Measurements from ENCODE around the gene CASP12. TPM values are rescaled to one million over a fixed set of nuclear protein-coding genes. Genes with fewer than 3 reads are reported as not detected.

CASP12 gene
- total RNA-seq, 1 donor from 2014 or later, result not detected

GRCh38 chr11:104892723-104893511, 5.3 kb downstream of the CASP12 start:
- DNase-seq (ENCODE audit: low read depth), result no peak
- H3K4me3 ChIP-seq (ENCODE audit: low read depth, low read length), result no peak overlapping the region
- no peak for TF ChIP-seq CTCF (conservative IDR thresholded peaks at IDR 0.05; ENCODE audit: low read depth, low read length)

- no peak overlapping the region for H3K4me3 ChIP-seq (ENCODE audit: low read depth, low read length)
- DNase-seq (ENCODE audit: low read depth), result no peak
- TF ChIP-seq CTCF (conservative IDR thresholded peaks at IDR 0.05; ENCODE audit: low read depth, low read length), result no peak
Observed at GRCh38 chr11:104891135-104891534, 7.1 kb downstream of the CASP12 start.

- DNase-seq (ENCODE audit: low read depth), result no peak
- no peak overlapping the region for H3K4me3 ChIP-seq (ENCODE audit: low read depth, low read length)
- no peak for TF ChIP-seq CTCF (conservative IDR thresholded peaks at IDR 0.05; ENCODE audit: low read depth, low read length)
Observed at GRCh38 chr11:104883342-104883741, 14.9 kb downstream of the CASP12 start.

DNA sequence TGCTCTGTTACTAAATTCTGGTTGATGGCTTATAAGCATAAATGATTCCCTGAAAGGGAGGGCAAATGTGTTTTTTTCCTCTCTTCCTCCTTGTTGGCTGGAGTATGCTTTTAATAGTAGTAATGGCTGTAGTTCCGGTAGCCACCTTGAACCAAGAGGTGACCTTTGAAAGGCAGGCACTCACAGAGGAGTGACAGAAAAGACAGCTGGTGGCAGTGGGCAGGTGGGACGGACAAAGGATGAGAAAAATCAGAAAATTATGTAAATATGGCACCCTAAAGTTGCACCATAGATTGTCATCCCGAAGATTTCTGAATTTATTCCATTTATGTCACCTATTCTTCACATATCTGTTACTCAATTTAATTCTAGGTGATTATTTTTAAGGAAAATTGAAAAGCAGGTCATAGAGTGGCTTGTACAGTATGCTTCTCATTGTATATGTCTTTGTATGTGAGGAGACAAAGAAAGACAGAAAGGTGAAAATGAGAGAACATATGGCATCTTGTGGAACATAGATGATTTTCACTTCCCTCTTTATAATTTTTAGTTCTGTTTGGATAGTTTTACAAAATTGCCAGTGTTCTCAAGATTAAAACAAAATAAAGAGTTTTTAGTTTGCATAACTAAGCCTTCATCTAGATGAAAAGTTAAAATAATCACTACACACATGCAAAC, 17.0 kb downstream of the CASP12 start:
- no peak for DNase-seq (ENCODE audit: low read depth)
- no peak overlapping the region for H3K4me3 ChIP-seq (ENCODE audit: low read depth, low read length)
- no peak for TF ChIP-seq CTCF (conservative IDR thresholded peaks at IDR 0.05; ENCODE audit: low read depth, low read length)

DNA sequence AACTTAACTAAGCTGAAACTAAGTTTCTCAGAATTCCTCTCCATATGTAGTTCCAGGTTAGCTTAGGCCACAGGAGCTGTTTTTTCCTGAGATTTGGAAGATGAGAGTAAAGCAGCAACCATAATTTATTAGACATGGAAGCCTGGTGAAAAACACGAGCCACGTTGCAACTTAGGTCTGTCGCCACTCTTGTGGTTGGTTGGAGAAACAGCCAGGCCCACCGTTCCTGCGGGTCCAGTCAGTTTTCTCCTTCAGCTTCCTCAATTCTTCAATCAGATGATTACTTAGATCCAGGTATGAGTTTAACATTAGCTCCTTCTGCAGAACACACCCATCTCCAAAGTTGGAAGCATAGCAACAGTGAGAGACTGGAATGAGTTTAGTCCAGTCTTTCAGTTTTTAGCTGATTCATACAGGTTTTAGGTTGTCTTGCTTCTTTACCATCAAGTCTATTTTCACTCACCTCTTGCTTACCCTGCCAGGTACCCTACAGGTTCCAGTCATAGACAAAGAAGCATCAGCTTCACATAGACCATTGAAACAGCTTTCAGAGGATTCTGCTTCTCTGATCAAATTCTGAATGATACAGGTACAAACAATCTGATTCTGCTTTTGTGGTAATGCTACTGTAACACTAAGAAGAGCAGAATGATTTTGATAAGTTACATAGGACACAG, 18.6 kb downstream of the CASP12 start:
- TF ChIP-seq CTCF (conservative IDR thresholded peaks at IDR 0.05; ENCODE audit: low read depth, low read length), result no peak
- no peak overlapping the region for H3K4me3 ChIP-seq (ENCODE audit: low read depth, low read length)
- no peak for DNase-seq (ENCODE audit: low read depth)

GRCh38 chr11:104876861-104877431, 21.3 kb downstream of the CASP12 start:
- H3K4me3 ChIP-seq (ENCODE audit: low read depth, low read length), result no peak overlapping the region
- no peak for TF ChIP-seq CTCF (conservative IDR thresholded peaks at IDR 0.05; ENCODE audit: low read depth, low read length)
- DNase-seq (ENCODE audit: low read depth), result no peak

All from epithelial cell of proximal tubule (primary cell).